GM18520 (cell line): ENCODE measurements around the gene CTNNBL1.

Experiments used
- ATAC-seq: cut with Tn5 transposase; IDR thresholded peaks from one replicate; pipeline ENCODE4 v1.9.1; 2021; ENCODE audit not compliant: unreplicated experiment

Gene CTNNBL1

GRCh38 chr20:37896932-37897548 lies 203.2 kb downstream of the CTNNBL1 start:
- no peak for ATAC-seq

- no peak for ATAC-seq
Observed at GRCh38 chr20:37898233-37899104, 204.6 kb downstream of the CTNNBL1 start.

- no peak for ATAC-seq
Observed at GRCh38 chr20:37899105-37900045, 205.5 kb downstream of the CTNNBL1 start.

GRCh38 chr20:37901240-37901639 lies 207.4 kb downstream of the CTNNBL1 start:
- ATAC-seq: no peak

- ATAC-seq: no peak
Observed at GRCh38 chr20:37901654-37902503, 208.0 kb downstream of the CTNNBL1 start.

- no peak for ATAC-seq
Observed at GRCh38 chr20:37902504-37903313, 208.9 kb downstream of the CTNNBL1 start, which contains the start of gene VSTM2L. Gene VSTM2L (plus strand): TSS chr20:37903127. CDS start chr20:37903351, 224 bp downstream.

- no peak for ATAC-seq
Observed at GRCh38 chr20:37903317-37904007, 209.6 kb downstream of the CTNNBL1 start.

GRCh38 chr20:37904008-37904642 lies 210.3 kb downstream of the CTNNBL1 start:
- no peak for ATAC-seq

GRCh38 chr20:37904845-37905373 lies 211.1 kb downstream of the CTNNBL1 start:
- no peak for ATAC-seq

- no peak for ATAC-seq
Observed at GRCh38 chr20:37905671-37906613, 212.1 kb downstream of the CTNNBL1 start.

- no peak for ATAC-seq
Observed at GRCh38 chr20:37907330-37907676, 213.5 kb downstream of the CTNNBL1 start.

- ATAC-seq: no peak
Observed at GRCh38 chr20:37907677-37908401, 214.0 kb downstream of the CTNNBL1 start.

GRCh38 chr20:37911261-37911660 lies 217.4 kb downstream of the CTNNBL1 start:
- no peak for ATAC-seq

- no peak for ATAC-seq
Observed at GRCh38 chr20:37911838-37912281, 218.0 kb downstream of the CTNNBL1 start.

- ATAC-seq: no peak
Observed at GRCh38 chr20:37912874-37913273, 219.0 kb downstream of the CTNNBL1 start.
